ENCODE results near the gene DCAF8L2.
"Not testable (repeated sequence)": the region's sequence is repeated elsewhere in the genome, so short reads cannot be mapped to it uniquely, and the experiment has no call there.

Gene DCAF8L2

GRCh38 chrX:27590044-27590443 lies at the start of gene DCAF8L2:
DCAF8L2 (plus strand) TSS chrX:27590344; CDS start chrX:27746896, 156,552 bp downstream.
- DNase-seq (ENCODE audit: low spot score): no peak

GRCh38 chrX:27541161-27541560 lies 49.0 kb upstream of the DCAF8L2 start:
- not testable (repeated sequence) for DNase-seq (ENCODE audit: low spot score)

GRCh38 chrX:27548624-27549023 lies 41.5 kb upstream of the DCAF8L2 start:
- no peak for DNase-seq (ENCODE audit: low spot score)

- no peak for DNase-seq (ENCODE audit: low spot score)
Observed at GRCh38 chrX:27549688-27550087, 40.5 kb upstream of the DCAF8L2 start.

GRCh38 chrX:27555514-27555913 lies 34.6 kb upstream of the DCAF8L2 start:
- peak; percentile 21 for DNase-seq (ENCODE audit: low spot score)

- no peak for DNase-seq (ENCODE audit: low spot score)
Observed at GRCh38 chrX:27565992-27566391, 24.2 kb upstream of the DCAF8L2 start.

- no peak for DNase-seq (ENCODE audit: low spot score)
Observed at GRCh38 chrX:27571164-27571563, 19.0 kb upstream of the DCAF8L2 start.

- DNase-seq (ENCODE audit: low spot score): no peak
Observed at GRCh38 chrX:27575565-27575964, 14.6 kb upstream of the DCAF8L2 start.

GRCh38 chrX:27583976-27584375 lies 6.2 kb upstream of the DCAF8L2 start:
- no peak for DNase-seq (ENCODE audit: low spot score)

GRCh38 chrX:27591938-27592337 lies 1.8 kb downstream of the DCAF8L2 start:
- DNase-seq (ENCODE audit: low spot score): no peak

GRCh38 chrX:27597508-27597907 lies 7.4 kb downstream of the DCAF8L2 start:
- DNase-seq (ENCODE audit: low spot score): no peak

- DNase-seq (ENCODE audit: low spot score): no peak
Observed at GRCh38 chrX:27598312-27598711, 8.2 kb downstream of the DCAF8L2 start.

- DNase-seq (ENCODE audit: low spot score): peak; percentile 26
Observed at GRCh38 chrX:27599928-27600327, 9.8 kb downstream of the DCAF8L2 start.

GRCh38 chrX:27600686-27601085 lies 10.5 kb downstream of the DCAF8L2 start:
- peak; percentile 6 for DNase-seq (ENCODE audit: low spot score)

GRCh38 chrX:27608671-27609070 lies 18.5 kb downstream of the DCAF8L2 start:
- DNase-seq (ENCODE audit: low spot score): no peak

GRCh38 chrX:27619459-27619858 lies 29.3 kb downstream of the DCAF8L2 start:
- no peak for DNase-seq (ENCODE audit: low spot score)

- peak; percentile 2 for DNase-seq (ENCODE audit: low spot score)
Observed at GRCh38 chrX:27619975-27620374, 29.8 kb downstream of the DCAF8L2 start.

- DNase-seq (ENCODE audit: low spot score): no peak
Observed at GRCh38 chrX:27622883-27623282, 32.7 kb downstream of the DCAF8L2 start.

GRCh38 chrX:27626066-27626465 lies 35.9 kb downstream of the DCAF8L2 start:
- no peak for DNase-seq (ENCODE audit: low spot score)

- no peak for DNase-seq (ENCODE audit: low spot score)
Observed at GRCh38 chrX:27633328-27633727, 43.2 kb downstream of the DCAF8L2 start.

GRCh38 chrX:27656581-27656980 lies 66.4 kb downstream of the DCAF8L2 start:
- no peak for DNase-seq (ENCODE audit: low spot score)

GRCh38 chrX:27660878-27661277 lies 70.7 kb downstream of the DCAF8L2 start:
- DNase-seq (ENCODE audit: low spot score): no peak

- DNase-seq (ENCODE audit: low spot score): no peak
Observed at GRCh38 chrX:27671234-27671633, 81.1 kb downstream of the DCAF8L2 start.

GRCh38 chrX:27674491-27674890 lies 84.3 kb downstream of the DCAF8L2 start:
- no peak for DNase-seq (ENCODE audit: low spot score)

GRCh38 chrX:27675493-27675892 lies 85.3 kb downstream of the DCAF8L2 start:
- no peak for DNase-seq (ENCODE audit: low spot score)

Measured in SW480 (cell line).